Measurements from ENCODE around the gene PKHD1.

The PKHD1 gene

GRCh38 chr6:51600514-51600913 is 486.9 kb downstream of the PKHD1 start:
- DNase-seq, result no peak

- no peak for DNase-seq
These were observed 489.2 kb downstream of the PKHD1 start for GRCh38 chr6:51598171-51598570.

- DNase-seq, result no peak
These were observed 492.4 kb downstream of the PKHD1 start for GRCh38 chr6:51594981-51595380.

- no peak for DNase-seq
These were observed 502.1 kb downstream of the PKHD1 start for GRCh38 chr6:51585264-51585663.

GRCh38 chr6:51584163-51584562 is 503.2 kb downstream of the PKHD1 start:
- no peak for DNase-seq

- no peak for DNase-seq
These were observed 508.4 kb downstream of the PKHD1 start for GRCh38 chr6:51578994-51579393.

- no peak for DNase-seq
These were observed 509.1 kb downstream of the PKHD1 start for GRCh38 chr6:51578362-51578761.

GRCh38 chr6:51574040-51574439 is 513.4 kb downstream of the PKHD1 start:
- no peak for DNase-seq

- DNase-seq, result no peak
These were observed 516.2 kb downstream of the PKHD1 start for GRCh38 chr6:51571168-51571567.

- no peak for DNase-seq
These were observed 517.1 kb downstream of the PKHD1 start for GRCh38 chr6:51570168-51570921.

GRCh38 chr6:51569594-51569993 is 517.8 kb downstream of the PKHD1 start:
- no peak for DNase-seq

GRCh38 chr6:51568771-51569170 is 518.6 kb downstream of the PKHD1 start:
- no peak for DNase-seq

GRCh38 chr6:51565472-51565871 is 521.9 kb downstream of the PKHD1 start:
- DNase-seq, result no peak
